ENCODE results near the gene SAMD5.

DNA sequence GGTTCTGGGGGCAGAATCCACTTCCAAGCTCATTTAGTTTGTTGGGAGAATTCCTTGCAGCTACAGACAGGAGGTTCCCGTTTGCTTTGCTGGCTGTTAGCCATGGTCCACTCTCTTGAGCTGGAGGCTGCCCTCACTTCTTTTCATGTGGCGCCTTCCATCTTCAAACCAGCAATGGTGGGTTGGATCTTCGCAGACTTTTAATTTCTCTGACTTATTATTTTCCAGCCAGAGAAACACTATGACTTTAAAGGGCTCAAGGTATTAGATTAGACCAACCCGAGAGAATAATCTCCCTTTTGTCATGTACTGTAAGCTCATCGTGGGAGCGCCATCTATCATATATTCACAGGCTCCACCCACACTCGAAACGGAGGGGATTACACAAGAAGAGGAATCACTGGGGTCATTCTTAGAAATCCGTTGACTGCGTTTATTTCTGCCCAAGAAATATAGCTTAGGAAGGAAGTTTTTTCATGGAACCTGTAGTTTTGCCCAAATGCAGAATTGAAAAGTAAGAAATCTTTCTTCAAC, 38.9 kb downstream of the SAMD5 start:
- TF ChIP-seq, protein P1, sequence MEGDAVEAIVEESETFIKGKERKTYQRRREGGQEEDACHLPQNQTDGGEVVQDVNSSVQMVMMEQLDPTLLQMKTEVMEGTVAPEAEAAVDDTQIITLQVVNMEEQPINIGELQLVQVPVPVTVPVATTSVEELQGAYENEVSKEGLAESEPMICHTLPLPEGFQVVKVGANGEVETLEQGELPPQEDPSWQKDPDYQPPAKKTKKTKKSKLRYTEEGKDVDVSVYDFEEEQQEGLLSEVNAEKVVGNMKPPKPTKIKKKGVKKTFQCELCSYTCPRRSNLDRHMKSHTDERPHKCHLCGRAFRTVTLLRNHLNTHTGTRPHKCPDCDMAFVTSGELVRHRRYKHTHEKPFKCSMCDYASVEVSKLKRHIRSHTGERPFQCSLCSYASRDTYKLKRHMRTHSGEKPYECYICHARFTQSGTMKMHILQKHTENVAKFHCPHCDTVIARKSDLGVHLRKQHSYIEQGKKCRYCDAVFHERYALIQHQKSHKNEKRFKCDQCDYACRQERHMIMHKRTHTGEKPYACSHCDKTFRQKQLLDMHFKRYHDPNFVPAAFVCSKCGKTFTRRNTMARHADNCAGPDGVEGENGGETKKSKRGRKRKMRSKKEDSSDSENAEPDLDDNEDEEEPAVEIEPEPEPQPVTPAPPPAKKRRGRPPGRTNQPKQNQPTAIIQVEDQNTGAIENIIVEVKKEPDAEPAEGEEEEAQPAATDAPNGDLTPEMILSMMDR (IDR thresholded peaks at IDR 0.05) = no peak
- TF ChIP-seq EZH2phosphoT487 (IDR thresholded peaks at IDR 0.05) (no peak), EZH2 (IDR thresholded peaks at IDR 0.05) (no peak)

All from neural progenitor cell (in vitro differentiated cells).